Anterior cingulate cortex (tissue), 58 donors: ENCODE results near the gene MAP7D3.
"Not testable (repeated sequence)": the region's sequence is repeated elsewhere in the genome, so short reads cannot be mapped to it uniquely, and the experiment has no call there.

Source experiments
- DNase-seq, 58 donors: peaks; one replicate each; lab custom pipeline; 2025; lab: John Stamatoyannopoulos, UW

The MAP7D3 gene

GRCh38 chrX:136255541-136255940 lies 4.3 kb upstream of the MAP7D3 start:
- DNase-seq: no peak

- peak in 1 of 58 donors; percentile 10 for DNase-seq
Measured at GRCh38 chrX:136250191-136251040, 784 bp downstream of the MAP7D3 start.

- DNase-seq: no peak
Measured at GRCh38 chrX:136246201-136246600, 5.0 kb downstream of the MAP7D3 start.

- not testable (repeated sequence) for DNase-seq
Measured at GRCh38 chrX:136237849-136238248, 13.4 kb downstream of the MAP7D3 start.

- DNase-seq: no peak
Measured at GRCh38 chrX:136237074-136237473, 14.1 kb downstream of the MAP7D3 start.

GRCh38 chrX:136228839-136229207 lies 22.4 kb downstream of the MAP7D3 start:
- no peak for DNase-seq

- no peak for DNase-seq
Measured at GRCh38 chrX:136227948-136228838, 23.0 kb downstream of the MAP7D3 start.

- no peak for DNase-seq
Measured at GRCh38 chrX:136227074-136227473, 24.1 kb downstream of the MAP7D3 start.

GRCh38 chrX:136221851-136222513 lies 29.2 kb downstream of the MAP7D3 start:
- no peak for DNase-seq

GRCh38 chrX:136220951-136221350 lies 30.2 kb downstream of the MAP7D3 start:
- DNase-seq: no peak

GRCh38 chrX:136220540-136220939 lies 30.7 kb downstream of the MAP7D3 start:
- no peak for DNase-seq

- DNase-seq: no peak
Measured at GRCh38 chrX:136219893-136220292, 31.3 kb downstream of the MAP7D3 start.

GRCh38 chrX:136215559-136215958 lies 35.6 kb downstream of the MAP7D3 start:
- DNase-seq: no peak

- DNase-seq: no peak
Measured at GRCh38 chrX:136214551-136214950, 36.6 kb downstream of the MAP7D3 start.

GRCh38 chrX:136212557-136213111 lies 38.6 kb downstream of the MAP7D3 start:
- DNase-seq: no peak

- no peak for DNase-seq
Measured at GRCh38 chrX:136211766-136212556, 39.2 kb downstream of the MAP7D3 start.

- no peak for DNase-seq
Measured at GRCh38 chrX:136210806-136211205, 40.4 kb downstream of the MAP7D3 start.

- DNase-seq: no peak
Measured at GRCh38 chrX:136210243-136210642, 41.0 kb downstream of the MAP7D3 start.

GRCh38 chrX:136209751-136210150 lies 41.4 kb downstream of the MAP7D3 start:
- no peak for DNase-seq
